Measurements from ENCODE around the gene URB2.
"Not testable (repeated sequence)": the region's sequence is repeated elsewhere in the genome, so short reads cannot be mapped to it uniquely, and the experiment has no call there.

Gene URB2

DNA sequence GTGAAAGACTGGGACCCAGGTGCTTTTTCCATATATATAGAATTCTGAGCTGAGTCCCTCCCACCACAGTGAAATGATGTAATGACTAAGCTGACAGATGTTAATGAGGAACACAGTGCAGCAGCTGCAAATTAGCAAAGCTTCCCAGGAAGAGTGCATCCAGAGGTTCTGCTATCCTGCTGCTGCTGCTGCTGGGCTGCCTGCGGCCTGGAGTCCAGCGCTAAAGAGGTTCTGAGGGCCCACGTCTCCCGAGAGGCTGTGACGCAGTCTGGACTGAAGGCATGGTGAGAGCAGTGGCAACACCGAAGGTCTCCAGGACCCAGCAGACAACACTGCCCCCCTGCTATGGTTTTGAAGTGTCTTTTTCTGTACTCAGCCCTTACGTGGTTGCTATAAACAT lies 63.9 kb downstream of the URB2 start:
- no peak for DNase-seq

GRCh38 chr1:229690662-229691061 lies 64.6 kb downstream of the URB2 start:
- no peak for DNase-seq

GRCh38 chr1:229691362-229691761 lies 65.3 kb downstream of the URB2 start:
- no peak for DNase-seq

DNA sequence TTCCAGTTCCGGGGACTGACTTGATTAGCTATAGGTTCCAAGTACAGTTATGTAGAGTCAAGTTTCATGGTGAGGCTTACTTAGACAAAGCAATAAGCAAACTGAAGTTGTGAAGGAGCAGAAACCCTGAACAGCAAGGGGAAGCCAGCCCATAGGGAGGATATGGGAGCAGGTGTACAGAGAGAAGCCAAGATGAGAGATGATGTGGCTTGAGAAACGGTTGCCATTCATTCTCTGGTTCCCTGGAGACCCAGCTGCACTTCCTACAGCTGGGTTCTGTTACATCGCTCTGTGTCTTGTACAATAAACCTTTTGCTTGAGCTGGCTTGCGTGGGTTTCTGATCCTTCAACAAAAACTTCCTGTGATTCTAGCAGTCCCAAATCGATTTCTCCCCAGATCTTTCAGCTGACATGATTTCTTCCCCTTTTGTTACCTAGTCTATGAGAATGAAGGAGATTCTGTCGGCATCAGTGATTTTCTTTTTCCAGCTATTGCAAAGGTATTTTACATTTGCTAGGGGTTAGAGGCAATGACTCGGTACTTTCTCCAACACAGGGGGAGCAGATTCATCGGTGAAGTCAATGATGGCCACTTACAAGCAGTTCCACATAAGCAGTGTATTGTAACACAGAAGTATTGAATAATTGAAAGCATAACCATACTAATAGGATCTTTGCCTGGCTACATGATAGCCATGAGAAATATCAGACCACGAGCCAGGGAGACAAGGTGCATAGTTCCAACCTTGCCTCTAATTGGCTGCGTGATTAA lies 67.3 kb downstream of the URB2 start:
- DNase-seq, result no peak

- DNase-seq, result peak in 22 of 51 donors; percentile 9 to 56 (median 20)
Measured at GRCh38 chr1:229694053-229694693, 68.1 kb downstream of the URB2 start.

DNA sequence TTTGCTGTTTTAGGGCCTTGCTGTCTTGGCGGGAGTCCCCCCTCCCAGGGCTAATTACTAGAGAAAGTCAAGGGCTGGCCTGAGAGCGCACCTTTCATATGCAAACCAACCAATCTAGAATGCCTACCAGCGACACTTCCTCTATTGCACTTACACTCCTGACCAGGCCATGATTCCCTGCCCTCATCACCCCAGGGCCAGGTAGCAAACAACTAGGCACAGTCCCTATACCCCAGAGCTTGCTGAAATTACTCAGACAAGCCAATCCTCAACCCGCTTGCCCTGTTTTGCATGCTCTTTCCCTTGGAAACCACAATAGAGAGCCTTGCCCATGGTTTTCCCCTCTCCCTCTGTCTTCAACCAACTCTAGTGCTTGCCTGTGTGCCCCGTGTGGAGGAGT lies 70.3 kb downstream of the URB2 start:
- DNase-seq, result no peak

- peak in 4 of 51 donors; percentile 5 to 24 (median 10) for DNase-seq
Measured at GRCh38 chr1:229699613-229700267, 73.7 kb downstream of the URB2 start.

DNA sequence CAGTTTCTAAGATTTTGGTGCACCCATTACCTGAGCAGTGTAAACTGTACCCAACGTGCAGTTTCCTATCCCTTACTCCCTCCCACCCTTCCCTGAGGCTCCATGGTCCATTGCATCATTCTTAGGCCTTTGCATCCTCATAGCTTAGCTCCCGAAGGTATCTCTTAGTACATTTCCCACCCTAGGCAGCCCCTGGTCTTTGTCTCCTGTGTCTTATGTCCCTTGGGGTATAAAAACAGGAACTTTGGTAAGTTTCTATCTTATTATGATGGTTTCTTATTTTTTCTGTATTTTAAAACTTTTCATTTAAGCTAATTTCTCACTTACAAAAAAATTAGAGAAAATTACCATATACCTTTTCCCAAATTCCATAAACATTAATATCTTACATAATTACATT lies 78.1 kb downstream of the URB2 start:
- no peak for DNase-seq

DNA sequence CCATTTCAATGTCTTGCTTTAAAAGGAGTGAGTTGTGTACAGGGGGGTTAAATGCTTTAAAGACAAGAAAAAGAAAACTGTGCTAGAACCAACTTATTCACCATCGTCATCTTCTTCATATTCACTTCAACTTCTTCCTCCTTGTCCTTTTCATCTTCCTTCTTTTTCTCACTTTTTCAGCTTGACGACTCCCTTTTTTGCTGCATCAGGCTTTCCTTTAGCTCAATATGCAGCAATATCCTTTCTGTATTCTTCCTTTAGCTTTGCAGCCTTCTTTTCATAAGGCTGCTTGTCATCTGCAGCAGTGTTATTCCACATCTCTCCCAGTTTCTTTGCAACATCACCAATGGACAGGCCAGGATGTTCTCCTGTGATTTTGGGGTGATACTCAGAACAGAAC lies 79.1 kb downstream of the URB2 start:
- DNase-seq, result not testable (repeated sequence)

GRCh38 chr1:229707127-229707526 lies 81.1 kb downstream of the URB2 start:
- not testable (repeated sequence) for DNase-seq

- no peak for DNase-seq
Measured at GRCh38 chr1:229709500-229710013, 83.5 kb downstream of the URB2 start.
